ENCODE data around the gene IMPA2. TPM values are rescaled to one million over a fixed set of nuclear protein-coding genes. Genes with fewer than 3 reads are reported as not detected.
A peak's percentile ranks its signal among the peaks of the same experiment; 100 is the strongest.

IMPA2 gene
- total RNA-seq, 1 experiment from 2014 or later = 113 TPM

DNA sequence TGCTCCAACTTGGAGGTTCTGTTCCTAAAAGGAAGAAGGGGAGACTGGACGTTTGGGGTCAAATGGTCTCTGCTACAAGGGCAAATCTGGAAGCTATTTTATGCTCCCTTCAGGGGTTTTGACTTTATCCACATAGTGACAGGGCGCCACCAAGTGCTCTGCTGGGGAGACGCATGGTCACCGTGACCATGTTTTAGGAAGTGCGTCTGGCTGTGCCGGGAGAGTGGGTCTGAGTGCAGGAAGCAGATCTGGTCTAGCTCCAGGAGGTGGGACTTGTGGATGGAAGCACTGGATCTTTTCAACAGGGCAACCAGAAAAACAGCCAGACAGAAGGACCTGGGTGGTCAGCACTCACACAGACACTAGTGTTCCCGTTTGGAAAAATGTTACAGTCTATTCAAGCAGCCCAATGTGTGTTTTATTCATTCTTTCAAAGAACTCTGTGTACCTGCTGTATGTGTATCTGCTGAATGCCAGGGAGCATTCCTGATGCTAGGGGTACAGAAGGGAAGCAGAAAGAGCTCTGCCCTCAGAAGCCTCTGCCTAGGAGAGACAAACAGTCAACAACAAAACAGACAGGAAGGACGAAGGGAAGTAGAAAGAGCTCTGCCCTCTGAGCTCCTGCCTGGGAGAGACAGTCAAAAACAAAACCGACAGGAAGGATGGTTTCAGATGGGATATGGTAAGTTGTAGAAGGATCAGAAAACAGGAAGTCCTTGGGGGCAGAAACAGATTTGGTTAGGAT is 14.3 kb downstream of the IMPA2 start:
- TF ChIP-seq CTCF (IDR thresholded peaks at IDR 0.05) (peak; percentile 47), ZNF671 (CRISPR knock-in tag; IDR thresholded peaks at IDR 0.05) (no peak)
- ATAC-seq (peak; percentile 90), DNase-seq (ENCODE audit: low spot score) (peak; percentile 73)
- Mint-ChIP-seq H3K4me1 (peaks cover 48% of the 10 kb centered on the region), H3K9me3 (no peaks in the 10 kb centered on the region), H3K27me3 (ENCODE audit: low read depth) (no peaks in the 10 kb centered on the region), H3K27ac (peak overlapping the region; percentile 92), H3K4me3 (peak overlapping the region; percentile 26), H3K36me3 (peaks cover 17% of the 10 kb centered on the region)
- ChIA-PET POLR2A (interaction anchor here (0.8 to 2.7 kb wide), 5 partner anchors 14 to 259 kb away, joined by 3 to 29 read pairs (median 4); partner anchors contain the start of gene IMPA2), CTCF (interaction anchor here (0.6 to 12.7 kb wide), 50 partner anchors 9 to 442 kb away, joined by 3 to 195 read pairs (median 5); partner anchors contain the start of genes GNAL and IMPA2)

- H3K9me3 Mint-ChIP-seq = no peaks in the 10 kb centered on the region
- no peak for ATAC-seq
- CTCF ChIA-PET = interaction anchor here (0.6 to 12.7 kb wide), 37 partner anchors 8 to 341 kb away, joined by 3 to 195 read pairs (median 6); partner anchors contain the start of genes GNAL and IMPA2
- peaks cover 19% of the 10 kb centered on the region for H3K36me3 Mint-ChIP-seq
- H3K4me1 Mint-ChIP-seq = peaks cover 42% of the 10 kb centered on the region
- POLR2A ChIA-PET = interaction anchor here (1.0 to 2.7 kb wide), 3 partner anchors 15 to 72 kb away, joined by 3 to 29 read pairs (median 15); partner anchors contain the start of gene IMPA2
- no peak overlapping the region for H3K4me3 Mint-ChIP-seq
- no peak for TF ChIP-seq NR1H2 (CRISPR knock-in tag; IDR thresholded peaks at IDR 0.05)
- no peak for TF ChIP-seq E2F1 (CRISPR knock-in tag; IDR thresholded peaks at IDR 0.05)
- TF ChIP-seq, protein P1, sequence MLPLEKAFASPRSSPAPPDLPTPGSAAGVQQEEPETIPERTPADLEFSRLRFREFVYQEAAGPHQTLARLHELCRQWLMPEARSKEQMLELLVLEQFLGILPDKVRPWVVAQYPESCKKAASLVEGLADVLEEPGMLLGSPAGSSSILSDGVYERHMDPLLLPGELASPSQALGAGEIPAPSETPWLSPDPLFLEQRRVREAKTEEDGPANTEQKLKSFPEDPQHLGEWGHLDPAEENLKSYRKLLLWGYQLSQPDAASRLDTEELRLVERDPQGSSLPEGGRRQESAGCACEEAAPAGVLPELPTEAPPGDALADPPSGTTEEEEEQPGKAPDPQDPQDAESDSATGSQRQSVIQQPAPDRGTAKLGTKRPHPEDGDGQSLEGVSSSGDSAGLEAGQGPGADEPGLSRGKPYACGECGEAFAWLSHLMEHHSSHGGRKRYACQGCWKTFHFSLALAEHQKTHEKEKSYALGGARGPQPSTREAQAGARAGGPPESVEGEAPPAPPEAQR (CRISPR knock-in tag; IDR thresholded peaks at IDR 0.05) = no peak
- no peak for TF ChIP-seq RELA (CRISPR knock-in tag; IDR thresholded peaks at IDR 0.05; ENCODE audit: borderline replicate concordance)
- TF ChIP-seq MLX (CRISPR knock-in tag; IDR thresholded peaks at IDR 0.05) = no peak
- TF ChIP-seq ZNF671 (CRISPR knock-in tag; IDR thresholded peaks at IDR 0.05) = no peak
- no peak for TF ChIP-seq FOXK1 (CRISPR knock-in tag; IDR thresholded peaks at IDR 0.05)
- TF ChIP-seq MXD4 (CRISPR knock-in tag; IDR thresholded peaks at IDR 0.05; ENCODE audit: borderline replicate concordance) = no peak
- TF ChIP-seq GRHL2 (CRISPR knock-in tag; IDR thresholded peaks at IDR 0.05; ENCODE audit: insufficient replicate concordance, severe bottlenecking) = no peak
- no peak for TF ChIP-seq KAT7 (CRISPR knock-in tag; IDR thresholded peaks at IDR 0.05; ENCODE audit: borderline replicate concordance)
- TF ChIP-seq GTF2I (CRISPR knock-in tag; conservative IDR thresholded peaks at IDR 0.05) = no peak
- no peak for TF ChIP-seq GABPB1 (CRISPR knock-in tag; IDR thresholded peaks at IDR 0.05)
- no peaks in the 10 kb centered on the region for H3K27me3 Mint-ChIP-seq (ENCODE audit: low read depth)
- H3K27ac Mint-ChIP-seq = no peak overlapping the region; the same call in 1 of the 2 replicates
- no peak for DNase-seq (ENCODE audit: low spot score)
These were observed 15.0 kb downstream of the IMPA2 start for GRCh38 chr18:11996190-11996754.

DNA sequence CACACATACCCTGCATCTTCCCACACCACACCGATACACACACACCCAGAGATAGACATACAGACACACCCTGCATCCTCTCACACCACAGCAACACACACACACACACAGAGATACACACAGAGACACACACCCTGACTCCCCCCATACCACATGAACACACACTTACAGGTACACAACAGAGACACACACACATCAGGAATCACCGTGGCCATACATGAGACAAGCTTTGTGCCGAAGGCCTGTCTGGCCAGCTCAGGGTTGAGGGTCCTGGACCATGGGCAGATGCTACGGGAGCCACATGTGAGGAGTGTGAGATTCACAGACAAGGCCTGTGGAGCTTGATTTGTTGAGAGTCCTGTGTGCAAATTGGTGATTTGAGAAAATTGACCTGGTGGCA is 15.6 kb downstream of the IMPA2 start:
- CTCF ChIA-PET = interaction anchor here (1.9 to 12.7 kb wide), 5 partner anchors 33 to 168 kb away, joined by 4 to 195 read pairs (median 11); no protein-coding TSS in a partner anchor
- H3K4me1 Mint-ChIP-seq = peaks cover 40% of the 10 kb centered on the region
- no peak for TF ChIP-seq NFE2L1 (CRISPR knock-in tag; IDR thresholded peaks at IDR 0.05)
- TF ChIP-seq ZNF263 (CRISPR knock-in tag; IDR thresholded peaks at IDR 0.05; ENCODE audit: low read depth) = no peak
- TF ChIP-seq SMAD4 (CRISPR knock-in tag; IDR thresholded peaks at IDR 0.05) = no peak
- TF ChIP-seq HMGA2 (CRISPR knock-in tag; IDR thresholded peaks at IDR 0.05) = no peak
- TF ChIP-seq JUN (CRISPR knock-in tag; IDR thresholded peaks at IDR 0.05) = no peak
- TF ChIP-seq ESRRA (CRISPR knock-in tag; IDR thresholded peaks at IDR 0.05; ENCODE audit: borderline replicate concordance) = no peak
- TF ChIP-seq OVOL2 (CRISPR knock-in tag; IDR thresholded peaks at IDR 0.05; ENCODE audit: borderline replicate concordance) = no peak
- no peak for TF ChIP-seq ATF2 (CRISPR knock-in tag; IDR thresholded peaks at IDR 0.05; ENCODE audit: borderline replicate concordance, low read depth)
- no peak for TF ChIP-seq ZNF512 (CRISPR knock-in tag; IDR thresholded peaks at IDR 0.05; ENCODE audit: borderline replicate concordance)
- no peak for TF ChIP-seq PRRX2 (CRISPR knock-in tag; IDR thresholded peaks at IDR 0.05)

More for the DNA sequence above, 15.6 kb downstream of the IMPA2 start:
- H3K36me3 Mint-ChIP-seq = peaks cover 25% of the 10 kb centered on the region
- H3K27me3 Mint-ChIP-seq (ENCODE audit: low read depth) = no peaks in the 10 kb centered on the region
- H3K9me3 Mint-ChIP-seq = no peaks in the 10 kb centered on the region
- no peak overlapping the region for H3K4me3 Mint-ChIP-seq
- POLR2A ChIA-PET = interaction anchor here (1.1 kb wide), 1 partner anchor 17 kb away, joined by 4 read pairs; no protein-coding TSS in a partner anchor
- no peak for ATAC-seq
- H3K27ac Mint-ChIP-seq = peak overlapping the region; percentile 62
- no peak for DNase-seq (ENCODE audit: low spot score)

All from WTC11 (cell line).